HG02885 (cell line): Measurements from ENCODE around the gene SMARCE1.

Source experiments
- ATAC-seq: cut with Tn5 transposase; IDR thresholded peaks from one replicate; pipeline ENCODE4 v1.9.1; 2021; ENCODE audit warnings: mild to moderate bottlenecking; ENCODE audit not compliant: unreplicated experiment, poor library complexity

SMARCE1 gene

GRCh38 chr17:40647624-40648383 lies at the start of gene SMARCE1:
SMARCE1 (minus strand) TSS chr17:40647818; CDS start chr17:40645802, 2,016 bp downstream.
- ATAC-seq: peak; percentile 76

GRCh38 chr17:40697297-40697696 lies 49.7 kb upstream of the SMARCE1 start:
- no peak for ATAC-seq

GRCh38 chr17:40696651-40697072 lies 49.0 kb upstream of the SMARCE1 start:
- ATAC-seq: no peak

DNA sequence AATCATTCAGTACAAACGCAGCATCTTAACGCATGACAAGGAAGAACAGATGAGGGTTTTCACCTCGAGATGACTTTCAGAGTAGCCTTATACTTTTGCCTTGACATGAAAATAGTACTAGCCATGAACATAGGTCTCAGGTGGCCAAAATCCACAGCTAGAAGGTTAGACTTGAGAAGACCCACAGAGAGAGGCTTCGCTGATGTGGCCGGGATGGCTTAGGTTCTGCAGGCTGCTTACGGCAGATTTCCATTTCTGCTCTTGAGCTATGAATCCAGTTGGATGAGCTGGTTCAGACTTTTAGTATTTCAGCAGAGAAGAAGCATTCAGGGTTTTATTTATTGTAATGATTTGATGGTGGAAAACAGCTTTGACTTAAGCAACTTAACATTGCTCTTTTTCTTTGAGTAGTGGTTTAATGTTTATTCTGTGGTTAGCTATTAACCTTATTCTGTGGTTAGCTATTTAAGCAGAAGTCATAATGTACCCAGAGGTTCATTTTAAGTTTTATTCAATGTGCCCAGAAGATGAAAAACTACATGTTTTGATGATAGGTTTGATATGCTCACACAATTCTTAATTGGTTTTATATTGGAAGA lies 48.4 kb upstream of the SMARCE1 start:
- ATAC-seq: no peak

DNA sequence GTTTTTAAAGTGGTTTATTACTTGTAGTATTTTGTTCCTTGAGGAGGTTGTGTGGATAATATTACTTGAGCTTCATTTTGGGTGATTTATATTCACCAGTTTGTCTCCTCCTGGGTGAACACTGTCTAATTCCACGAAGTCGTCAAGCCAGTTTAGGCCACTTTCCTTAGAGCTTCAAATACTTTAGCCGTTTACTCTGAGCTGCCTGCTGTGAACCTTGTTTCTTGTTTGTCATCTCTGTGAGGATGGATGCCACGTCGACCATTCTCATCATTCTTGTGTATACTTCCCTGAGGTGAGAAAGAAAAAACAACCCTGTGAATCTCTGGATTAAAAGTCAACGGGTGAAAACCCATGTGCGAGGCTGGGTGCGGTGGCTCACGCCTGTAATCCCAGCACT lies 47.0 kb upstream of the SMARCE1 start:
- no peak for ATAC-seq

DNA sequence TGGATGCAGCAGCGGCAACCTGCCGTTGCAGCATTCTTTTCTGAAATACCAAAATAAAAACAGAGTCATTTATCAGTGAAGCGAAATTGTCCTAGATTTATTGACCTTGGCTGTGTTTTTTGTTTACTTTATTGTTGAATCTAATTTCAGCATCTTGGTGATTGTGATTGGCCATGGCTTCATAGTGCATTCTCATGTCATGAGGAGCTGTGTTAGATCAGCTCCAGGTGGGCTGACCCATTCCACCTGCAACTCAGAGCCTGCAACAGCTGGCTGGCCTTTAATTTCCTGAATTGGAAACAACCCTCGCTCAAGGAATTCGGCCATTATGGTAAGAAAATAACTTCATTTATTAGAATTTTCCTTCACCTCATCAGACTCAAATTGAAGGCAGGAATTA lies 39.5 kb upstream of the SMARCE1 start:
- ATAC-seq: no peak

- ATAC-seq: no peak
Measured at GRCh38 chr17:40686192-40686591, 38.6 kb upstream of the SMARCE1 start.

- no peak for ATAC-seq
Measured at GRCh38 chr17:40680998-40681397, 33.4 kb upstream of the SMARCE1 start.

- no peak for ATAC-seq
Measured at GRCh38 chr17:40679523-40679907, 31.9 kb upstream of the SMARCE1 start.

- ATAC-seq: no peak
Measured at GRCh38 chr17:40678902-40679522, 31.4 kb upstream of the SMARCE1 start.

DNA sequence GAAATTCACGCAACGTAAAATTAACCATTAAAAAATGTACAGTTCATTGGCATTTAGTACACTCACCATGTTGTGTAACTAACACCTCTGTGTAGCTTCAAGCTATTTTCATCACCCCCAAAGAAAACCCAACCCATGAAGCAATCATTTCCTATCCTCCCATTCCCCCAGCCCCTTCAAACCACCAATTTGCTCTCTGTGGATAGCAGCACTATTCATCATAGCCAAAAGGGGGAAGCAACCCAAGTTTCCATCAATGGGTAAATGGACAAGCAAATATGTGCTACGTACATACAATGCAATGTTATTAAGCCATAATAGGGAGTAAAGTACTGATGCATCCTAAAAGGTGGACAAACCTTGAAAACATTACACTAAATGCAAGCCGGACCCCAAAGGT lies 28.3 kb upstream of the SMARCE1 start:
- ATAC-seq: no peak

GRCh38 chr17:40672654-40673053 lies 25.0 kb upstream of the SMARCE1 start:
- no peak for ATAC-seq

DNA sequence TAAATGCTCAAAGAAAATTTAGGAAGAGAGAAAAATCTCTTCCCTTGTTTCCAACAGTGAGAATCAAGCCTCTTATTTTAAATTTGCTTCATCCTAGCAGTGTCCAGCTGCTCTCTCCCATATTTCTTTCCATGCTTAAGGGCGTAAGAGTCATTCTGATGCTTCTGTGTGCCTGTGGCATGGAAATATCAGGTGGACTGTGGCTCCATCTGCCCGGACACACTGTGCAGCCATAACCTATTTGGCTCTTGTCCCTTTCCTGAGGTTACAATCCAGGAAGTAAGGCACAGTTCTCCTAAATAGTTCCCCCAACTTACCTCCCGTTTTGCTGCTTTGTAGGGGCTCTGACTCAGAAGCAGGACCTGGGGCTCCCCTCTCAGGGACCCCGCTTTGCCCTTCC lies 23.7 kb upstream of the SMARCE1 start:
- ATAC-seq: no peak

DNA sequence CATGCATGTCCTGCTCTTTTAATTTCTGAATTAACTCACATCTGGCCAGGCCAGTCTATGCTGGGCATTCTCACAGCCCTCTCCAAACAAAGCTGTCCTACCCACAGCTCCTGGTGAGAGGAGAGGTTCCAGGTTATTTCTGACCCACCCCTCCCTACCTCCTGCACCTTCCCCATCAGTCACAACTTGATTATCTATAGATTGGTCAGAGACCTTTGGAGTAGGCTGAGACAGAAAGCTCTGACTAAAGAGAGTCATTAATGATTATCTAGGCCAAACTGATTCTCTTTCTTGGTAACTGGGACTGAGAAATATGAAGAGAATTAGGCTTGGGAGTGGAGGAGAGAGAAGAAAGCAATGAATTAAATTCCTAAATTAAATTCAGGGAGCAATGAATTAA lies 18.7 kb upstream of the SMARCE1 start:
- no peak for ATAC-seq

DNA sequence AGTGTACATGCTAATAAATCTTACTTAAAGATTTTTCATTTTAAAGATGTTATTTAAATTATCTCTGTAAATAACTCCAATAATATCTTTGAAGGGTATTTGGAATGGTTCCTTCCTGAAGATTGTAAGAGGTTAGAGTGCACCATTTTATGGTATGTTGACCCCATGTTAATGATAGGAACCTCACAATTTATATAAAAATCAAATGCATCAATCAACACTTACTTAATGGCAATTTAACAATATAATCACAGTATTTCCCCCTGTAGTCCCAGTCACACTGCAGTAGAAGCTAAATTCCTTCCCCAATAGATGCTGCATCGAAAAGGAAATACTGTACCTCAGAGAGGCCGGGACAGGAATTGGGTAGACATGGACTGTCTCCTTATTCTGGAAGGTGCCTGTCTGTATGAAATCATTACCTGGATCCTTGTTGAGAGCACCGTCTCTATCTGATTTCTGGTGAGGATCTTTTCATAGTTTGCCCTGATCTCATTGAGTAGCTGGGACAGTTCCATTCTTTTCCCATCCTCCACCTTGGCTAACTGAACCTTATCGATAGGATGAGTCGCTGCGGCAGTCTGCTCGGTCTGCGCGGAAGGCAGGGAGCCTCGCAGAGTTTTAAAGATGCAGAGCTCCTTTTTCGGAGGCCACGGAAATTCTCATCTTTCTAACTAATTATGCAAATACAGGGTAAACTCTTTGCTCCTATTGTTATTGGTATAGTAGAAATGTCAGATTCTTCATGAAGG lies 17.1 kb upstream of the SMARCE1 start, which contains the start of gene KRT222:
Gene KRT222 (minus strand): TSS at position 596 of the 752 bp plus-strand sequence. CDS start 78 bp downstream, at position 518.
- ATAC-seq: no peak

DNA sequence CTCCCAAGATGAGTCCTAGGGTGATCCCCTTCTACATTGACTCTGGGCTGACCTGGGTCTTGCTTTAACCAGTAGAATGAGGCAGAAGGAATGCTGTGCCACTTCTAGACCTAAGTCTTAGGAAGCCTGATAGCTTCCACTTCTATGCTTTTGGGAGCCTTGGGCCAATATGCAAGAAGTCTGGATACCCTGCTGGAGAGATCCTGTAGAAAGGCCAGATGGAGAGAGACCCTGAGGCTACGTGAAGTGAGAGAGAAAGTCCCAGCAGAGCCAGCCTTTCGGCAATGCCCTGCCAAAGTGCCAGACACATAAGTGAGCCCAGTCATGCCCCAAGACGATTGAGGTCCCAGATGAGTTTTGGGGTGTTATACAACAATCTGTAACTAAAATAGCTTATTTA lies 15.6 kb upstream of the SMARCE1 start:
- ATAC-seq: no peak

GRCh38 chr17:40659911-40660310 lies 12.3 kb upstream of the SMARCE1 start:
- no peak for ATAC-seq

DNA sequence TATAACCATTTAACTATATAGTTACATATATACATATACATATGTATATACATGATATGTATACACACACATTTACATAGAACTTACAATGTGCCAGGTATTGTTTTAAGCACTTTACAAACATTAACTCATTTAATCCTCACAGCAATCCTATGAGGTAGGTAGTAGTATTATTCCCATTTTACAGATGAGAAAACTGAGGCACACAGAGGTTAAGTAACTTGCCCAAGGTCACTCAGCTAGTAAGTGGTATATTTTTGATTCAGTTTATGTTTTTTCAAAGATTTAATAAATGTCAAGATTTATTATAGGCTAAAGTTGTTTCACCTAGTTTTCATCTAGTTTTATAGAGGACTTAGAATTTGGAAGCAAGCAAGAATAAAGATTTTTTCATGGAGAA lies 10.8 kb upstream of the SMARCE1 start:
- ATAC-seq: no peak

DNA sequence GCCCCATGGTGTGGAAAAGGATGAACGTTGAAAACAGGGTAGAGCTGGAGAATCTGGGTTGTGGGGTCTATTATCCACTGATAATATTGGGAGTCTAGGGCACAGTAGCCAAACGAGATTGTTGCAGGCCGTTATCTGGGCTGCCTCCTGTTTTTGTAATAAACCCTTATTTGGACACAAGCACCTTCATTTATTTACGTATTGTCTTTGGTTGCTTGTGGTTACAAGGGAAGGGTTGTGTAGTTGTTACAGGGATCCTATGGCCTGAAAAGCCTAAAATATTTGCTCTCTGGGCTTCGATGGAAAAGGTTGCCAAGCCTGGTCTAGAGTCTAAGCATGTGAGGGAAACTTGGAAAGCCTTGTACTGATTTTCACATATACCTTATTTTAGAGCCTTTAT lies 4.3 kb upstream of the SMARCE1 start:
- ATAC-seq: no peak

- ATAC-seq: peak; percentile 18
Measured at GRCh38 chr17:40648384-40648968, 858 bp upstream of the SMARCE1 start.
